GM18907 (cell line): ENCODE measurements around the gene TIPARP.
"Not testable (repeated sequence)": the region's sequence is repeated elsewhere in the genome, so short reads cannot be mapped to it uniquely, and the experiment has no call there.

ENCODE experiments used
- ATAC-seq: cut with Tn5 transposase; IDR thresholded peaks from one replicate; pipeline ENCODE4 v1.9.1; 2021; ENCODE audit warnings: mild to moderate bottlenecking, moderate library complexity; ENCODE audit not compliant: unreplicated experiment

Gene TIPARP

DNA sequence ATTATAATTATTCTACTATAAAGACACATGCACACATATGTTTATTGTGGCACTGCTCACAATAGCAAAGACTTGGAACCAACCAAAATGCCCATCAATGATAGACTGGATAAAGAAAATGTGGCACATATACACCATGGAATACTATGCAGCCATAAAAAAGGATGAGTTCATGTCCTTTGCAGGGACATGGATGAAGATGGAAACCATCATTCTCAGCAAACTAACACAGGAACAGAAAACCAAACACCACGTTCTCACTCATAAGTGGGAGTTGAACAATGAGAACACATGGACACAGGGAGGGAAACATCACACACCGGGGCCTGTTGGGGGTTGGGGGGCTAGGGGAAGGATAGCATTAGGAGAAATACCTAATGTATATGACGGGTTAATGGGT is 62.7 kb downstream of the TIPARP start:
- ATAC-seq = not testable (repeated sequence)

DNA sequence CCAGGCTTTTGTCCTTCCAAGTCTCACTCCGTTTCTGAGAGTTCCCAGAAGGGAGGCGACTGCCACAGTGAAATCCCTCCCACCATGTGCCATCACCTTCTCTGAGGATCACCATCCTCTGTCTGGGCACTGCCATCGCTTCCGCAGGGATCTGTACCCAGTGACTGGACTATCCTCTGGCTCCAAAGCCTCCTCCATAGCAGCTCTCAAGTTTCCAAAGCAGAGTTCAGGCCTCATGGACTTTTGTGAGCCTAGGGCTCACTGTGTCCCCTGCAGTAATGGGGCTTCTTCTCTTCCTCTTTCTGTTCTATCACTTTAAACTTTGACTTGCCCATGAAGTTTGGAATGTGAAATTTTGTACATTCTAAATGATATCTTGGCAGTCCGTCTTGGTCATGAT is 63.9 kb downstream of the TIPARP start:
- ATAC-seq = no peak

DNA sequence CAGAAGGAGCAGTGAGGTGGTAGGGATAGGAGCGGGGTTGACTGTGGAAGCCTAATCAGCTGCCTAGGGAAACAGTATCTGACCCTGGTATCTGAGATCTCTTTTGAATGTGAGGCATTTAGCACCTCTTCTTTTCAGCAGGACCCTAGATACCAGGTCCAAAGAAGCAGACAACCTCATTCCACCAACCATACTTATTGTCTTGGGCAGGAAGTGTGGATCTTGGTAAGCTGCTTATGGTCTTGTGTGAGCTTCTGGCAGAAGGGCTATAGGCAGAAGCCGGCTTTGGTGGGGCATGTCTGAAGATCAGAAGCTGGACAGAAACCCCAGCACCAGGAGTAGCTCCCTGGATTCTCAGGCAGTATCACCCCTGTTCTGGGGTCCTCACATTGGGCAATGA is 65.6 kb downstream of the TIPARP start:
- ATAC-seq = no peak

- ATAC-seq = not testable (repeated sequence)
Observed at GRCh38 chr3:156740581-156740980, 66.2 kb downstream of the TIPARP start.

DNA sequence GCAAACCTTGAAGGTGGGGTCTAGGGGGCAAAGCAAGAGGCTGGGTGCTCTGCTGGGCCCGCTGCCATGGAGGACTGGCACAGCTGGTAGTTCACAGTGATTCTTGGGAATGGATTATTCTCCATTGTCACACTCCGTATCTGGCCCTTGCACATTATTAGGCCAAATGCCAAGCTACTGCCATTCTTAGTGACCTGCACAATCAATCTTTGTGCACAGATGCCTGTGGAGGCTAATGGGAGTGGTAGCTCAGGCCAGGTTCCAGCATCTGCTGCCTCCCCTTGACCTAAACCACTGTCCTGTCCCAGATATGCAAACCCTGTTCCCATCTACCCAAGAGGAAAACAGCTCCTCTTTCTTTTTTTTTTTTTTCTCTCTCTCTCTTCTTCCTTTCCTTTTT is 67.5 kb downstream of the TIPARP start:
- no peak for ATAC-seq

DNA sequence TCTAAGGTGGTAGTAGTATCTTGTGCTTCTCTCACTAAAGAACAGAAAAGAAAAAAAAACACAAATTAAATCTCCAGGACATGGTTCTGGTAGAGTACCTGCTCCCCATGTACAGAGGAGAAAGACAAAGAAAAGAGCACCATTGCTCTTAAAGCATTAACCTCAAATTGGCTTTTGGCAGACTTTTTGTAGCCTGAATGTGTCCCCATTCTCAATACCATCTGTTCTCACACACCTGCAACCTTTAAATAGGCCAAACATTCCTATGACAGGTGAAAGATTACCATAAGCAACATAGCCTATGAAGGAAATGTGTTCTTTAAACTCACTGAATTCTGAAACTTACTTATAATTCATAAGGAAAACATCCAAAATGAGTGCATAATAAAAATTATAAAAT is 68.0 kb downstream of the TIPARP start:
- ATAC-seq = no peak

DNA sequence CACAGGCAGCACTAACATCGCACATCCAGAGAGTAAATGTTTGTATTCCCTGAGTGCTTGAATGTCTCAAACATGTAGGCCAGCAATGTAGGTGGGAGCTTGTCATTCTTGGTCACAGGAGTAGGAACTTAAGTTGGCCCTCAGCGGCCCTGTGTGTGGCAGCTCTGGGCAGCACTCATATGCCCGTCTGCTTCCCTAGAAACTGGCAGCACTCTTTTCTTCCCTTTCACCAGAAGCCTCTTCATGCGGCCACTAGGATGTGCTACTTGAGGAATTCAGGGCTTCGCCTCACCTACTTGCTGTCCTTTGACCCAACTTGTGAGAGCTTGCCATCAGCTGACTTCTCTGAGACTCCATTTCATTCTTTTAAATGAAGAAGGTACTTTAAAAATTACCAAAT is 69.5 kb downstream of the TIPARP start:
- no peak for ATAC-seq

GRCh38 chr3:156744631-156745030 is 70.2 kb downstream of the TIPARP start:
- ATAC-seq = no peak

- ATAC-seq = no peak
Observed at GRCh38 chr3:156745766-156746165, 71.4 kb downstream of the TIPARP start.

- no peak for ATAC-seq
Observed at GRCh38 chr3:156747046-156747445, 72.7 kb downstream of the TIPARP start.

DNA sequence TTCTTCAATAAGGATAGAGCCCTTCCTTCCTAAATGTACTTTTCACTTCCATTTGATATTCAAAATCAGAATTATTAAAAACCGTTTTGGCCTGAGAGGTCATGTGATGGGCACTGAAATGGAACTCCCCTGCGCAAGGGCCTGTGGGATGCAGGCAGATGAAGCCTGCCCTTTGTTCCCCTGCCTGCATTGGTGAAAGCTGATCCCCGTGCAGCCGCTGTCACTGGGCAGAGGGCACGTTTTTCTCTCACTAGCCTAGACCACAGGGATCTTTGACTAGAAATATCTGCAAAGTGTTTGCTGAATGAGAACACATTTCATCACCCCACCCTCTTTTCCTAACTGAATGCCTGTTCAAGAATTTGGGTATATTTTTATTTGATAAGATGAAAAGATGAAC is 74.9 kb downstream of the TIPARP start:
- ATAC-seq = no peak

GRCh38 chr3:156750191-156750873 is 75.9 kb downstream of the TIPARP start:
- ATAC-seq = no peak

DNA sequence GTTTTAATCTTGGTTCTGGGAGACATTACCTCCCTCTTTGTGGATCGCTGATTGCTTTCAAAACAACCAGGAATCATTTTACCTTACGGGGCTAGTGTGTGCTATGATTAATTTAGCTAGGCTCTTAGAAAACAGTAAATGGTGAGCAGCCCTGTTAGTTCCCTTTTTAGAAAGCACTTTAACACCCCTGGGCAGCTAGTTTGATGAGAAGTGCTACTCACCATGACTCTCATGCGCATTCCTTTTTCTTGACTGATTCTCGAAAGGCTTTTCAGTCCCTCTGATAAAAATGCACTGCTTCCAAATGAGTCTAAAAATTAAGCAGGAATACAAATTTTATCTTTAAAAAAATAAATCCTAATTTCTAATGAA is 76.5 kb downstream of the TIPARP start:
- no peak for ATAC-seq

GRCh38 chr3:156751461-156752025 is 77.2 kb downstream of the TIPARP start:
- no peak for ATAC-seq
